H1 (cell line): ENCODE measurements around the gene PDE6B. TPM values are rescaled to one million over a fixed set of nuclear protein-coding genes. Genes with fewer than 3 reads are reported as not detected.

ENCODE experiments used
- CTCF ChIA-PET: fragments of 300-600 bp; sonication (Branson Sonifier 250); formaldehyde crosslinking; loops from one replicate; lab custom pipeline; 2021; ENCODE audit not compliant: partially characterized antibody; lab: Charles Lee
- POLR2A ChIA-PET: fragments of 300-600 bp; sonication (Branson Sonifier 250); formaldehyde crosslinking; loops from one replicate; lab custom pipeline; 2021; ENCODE audit warnings: inconsistent platforms; ENCODE audit not compliant: partially characterized antibody; lab: Charles Lee
- DNase-seq, 2 experiments: peaks; one replicate each; pipeline versions ENCODE4 v3.0.0 to v3.0.0-alpha.2; 2010 to 2022; ENCODE audit warnings: low spot score in 2 of 2, low read depth in 1 of 2, mixed read lengths in 1 of 2
- FAIRE-seq: peaks from 2 replicates; lab custom pipeline; 2011; peaks lifted over from hg19 to GRCh38; lab: Jason Lieb, UNC
- H2AFZ ChIP-seq: 2 replicates; pipeline ENCODE4 v1.8.1; 2012; ENCODE audit warnings: low read length, inconsistent platforms
- H2AK5ac ChIP-seq: 2 replicates; pipeline ENCODE4 v1.6.1; 2013; ENCODE audit warnings: low read depth, low read length
- H2BK120ac ChIP-seq: replicated peaks from 2 replicates; pipeline ENCODE3; 2013; ENCODE audit warnings: low read depth, low read length, inconsistent platforms
- H2BK12ac ChIP-seq: 2 replicates; pipeline ENCODE4 v1.6.1; 2013; ENCODE audit warnings: low read depth, low read length
- H2BK15ac ChIP-seq: 2 replicates; pipeline ENCODE4 v1.6.1; 2013; ENCODE audit warnings: low read length
- H2BK20ac ChIP-seq: 2 replicates; pipeline ENCODE4 v1.6.1; 2013; ENCODE audit warnings: low read length
- H2BK5ac ChIP-seq: 2 replicates; pipeline ENCODE4 v1.6.1; 2013; ENCODE audit warnings: low read depth, low read length
- H3K14ac ChIP-seq: 2 replicates; pipeline ENCODE4 v1.6.1; 2013; ENCODE audit warnings: inconsistent platforms; ENCODE audit not compliant: insufficient read length
- H3K18ac ChIP-seq: 2 replicates; pipeline ENCODE4 v1.6.1; 2013; ENCODE audit warnings: low read length; ENCODE audit errors: extremely low read depth
- H3K23ac ChIP-seq: 2 replicates; pipeline ENCODE4 v1.6.1; 2013; ENCODE audit warnings: inconsistent platforms; ENCODE audit not compliant: insufficient read length
- H3K23me2 ChIP-seq: 2 replicates; pipeline ENCODE4 v1.6.1; 2013; ENCODE audit warnings: low read depth, low read length
- H3K27ac ChIP-seq: 2 replicates; pipeline ENCODE4 v1.6.1; 2011; ENCODE audit warnings: low read depth, low read length, inconsistent platforms
- H3K27me3 ChIP-seq, 4 experiments: replicated peaks in 1 of 4; 1 replicate in 1 of 4; 2 replicates in 3 of 4; pipeline versions ENCODE4 v1.6.1 to v1.8.1; 2011 to 2013; ENCODE audit warnings: low read length in 3 of 4, mild to moderate bottlenecking in 3 of 4, inconsistent platforms in 2 of 4, mixed read lengths in 2 of 4, moderate library complexity in 1 of 4; ENCODE audit not compliant: control insufficient read depth in 3 of 4, insufficient read depth in 3 of 4; ENCODE audit errors: extremely low read depth in 1 of 4
- H3K36me3 ChIP-seq, 4 experiments: 2 replicates each; pipeline versions ENCODE4 v1.6.1 to v1.8.1; 2011 to 2013; ENCODE audit warnings: mild to moderate bottlenecking in 4 of 4, low read length in 3 of 4, moderate library complexity in 2 of 4, control low read depth in 1 of 4, inconsistent platforms in 1 of 4; ENCODE audit not compliant: insufficient read depth in 4 of 4, control insufficient read depth in 2 of 4
- H3K4ac ChIP-seq: replicated peaks from 2 replicates; pipeline ENCODE3; 2013; ENCODE audit warnings: low read length, low read depth, mixed read lengths, inconsistent platforms; ENCODE audit not compliant: insufficient read length
- H3K4me1 ChIP-seq, 4 experiments: replicated peaks in 1 of 4; 1 replicate in 1 of 4; 2 replicates in 3 of 4; pipeline versions ENCODE4 v1.6.1 to v1.8.1; 2011 to 2013; ENCODE audit warnings: low read length in 3 of 4, inconsistent platforms in 2 of 4, mixed read lengths in 1 of 4; ENCODE audit not compliant: insufficient read depth in 4 of 4, control insufficient read depth in 3 of 4
- H3K4me2 ChIP-seq, 2 experiments: 2 replicates each; pipeline versions ENCODE4 v1.6.1 to v1.8.1; 2011 to 2013; ENCODE audit warnings: low read depth in 2 of 2, low read length in 2 of 2, control low read depth in 1 of 2, inconsistent platforms in 1 of 2, mild to moderate bottlenecking in 1 of 2; ENCODE audit not compliant: insufficient read depth in 1 of 2
- H3K4me3 ChIP-seq, 4 experiments: fragments of 200-600, 300-600 bp in 1 of 4; sonication (generic), shearing (Covaris generic), sonication (Bioruptor Twin) in 1 of 4; 2 replicates each; pipeline versions ENCODE4 v1.5.1 to v1.8.1; 2011 to 2016; ENCODE audit warnings: low read length in 4 of 4, low read depth in 3 of 4, control low read depth in 2 of 4, inconsistent platforms in 2 of 4, mild to moderate bottlenecking in 2 of 4, mixed read lengths in 1 of 4, moderate library complexity in 1 of 4; ENCODE audit not compliant: insufficient read depth in 2 of 4; ENCODE audit errors: extremely low read depth in 1 of 4
- H3K56ac ChIP-seq: replicated peaks from 2 replicates; pipeline ENCODE3; 2013; ENCODE audit warnings: low read depth, mild to moderate bottlenecking, mixed read lengths, low read length, inconsistent platforms; ENCODE audit not compliant: insufficient read length
- H3K79me1 ChIP-seq: 2 replicates; pipeline ENCODE4 v1.6.1; 2013; ENCODE audit warnings: low read depth, low read length, control low read depth
- H3K79me2 ChIP-seq, 2 experiments: 2 replicates each; pipeline versions ENCODE4 v1.6.1 to v1.8.1; 2012 to 2013; ENCODE audit warnings: low read length in 2 of 2, mild to moderate bottlenecking in 2 of 2, inconsistent platforms in 1 of 2; ENCODE audit not compliant: insufficient read depth in 2 of 2, control insufficient read depth in 1 of 2
- H3K9ac ChIP-seq, 4 experiments: replicated peaks in 1 of 4; 1 replicate in 1 of 4; 2 replicates in 3 of 4; pipeline versions ENCODE4 v1.6.1 to v1.8.1; 2011 to 2013; ENCODE audit warnings: low read depth in 3 of 4, low read length in 3 of 4, control low read depth in 2 of 4, mild to moderate bottlenecking in 2 of 4, moderate library complexity in 2 of 4, inconsistent platforms in 1 of 4; ENCODE audit errors: extremely low read depth in 1 of 4
- H3K9me3 ChIP-seq, 2 experiments: 2 replicates each; pipeline versions ENCODE4 v1.6.1 to v1.8.1; 2012 to 2013; ENCODE audit warnings: mild to moderate bottlenecking in 2 of 2, moderate library complexity in 2 of 2, control low read depth in 1 of 2, inconsistent platforms in 1 of 2, low read depth in 1 of 2, low read length in 1 of 2, mixed read lengths in 1 of 2; ENCODE audit not compliant: insufficient read depth in 2 of 2
- H4K20me1 ChIP-seq, 2 experiments: replicated peaks in 1 of 2; 2 replicates each; pipeline versions ENCODE3 to v1.8.1; 2011 to 2013; ENCODE audit warnings: inconsistent platforms in 2 of 2, low read length in 2 of 2, mild to moderate bottlenecking in 1 of 2; ENCODE audit not compliant: insufficient read depth in 2 of 2, control insufficient read depth in 1 of 2
- H4K5ac ChIP-seq: 2 replicates; pipeline ENCODE4 v1.6.1; 2013; ENCODE audit warnings: low read length, low read depth, mixed read lengths, inconsistent platforms; ENCODE audit not compliant: insufficient read length
- H4K8ac ChIP-seq: 2 replicates; pipeline ENCODE4 v1.8.0; 2013; ENCODE audit warnings: mild to moderate bottlenecking, moderate library complexity, low read length, inconsistent platforms; ENCODE audit not compliant: insufficient read depth; ENCODE audit errors: extremely low read depth
- H4K91ac ChIP-seq: replicated peaks from 2 replicates; pipeline ENCODE3; 2013; ENCODE audit warnings: low read length, mixed read lengths, inconsistent platforms; ENCODE audit not compliant: insufficient read length
- CHD2 ChIP-seq: IDR thresholded peaks from 2 replicates; pipeline ENCODE4 v1.6.1; 2012; ENCODE audit warnings: low read length, improper control_type of control experiment
- HDAC6 ChIP-seq: IDR thresholded peaks from one replicate; pipeline ENCODE4 v1.7.1; 2012; ENCODE audit warnings: low read depth, mild to moderate bottlenecking, inconsistent platforms, low read length, moderate library complexity
- MAFK ChIP-seq: IDR thresholded peaks from 2 replicates; pipeline ENCODE4 v1.6.1; 2012; ENCODE audit warnings: low read depth, mild to moderate bottlenecking, improper control_type of control experiment, low read length
- RXRA ChIP-seq: IDR thresholded peaks from 2 replicates; pipeline ENCODE4 v1.6.1; 2011; ENCODE audit warnings: low read depth, mild to moderate bottlenecking, low read length, moderate library complexity; ENCODE audit not compliant: insufficient read depth
- SAP30 ChIP-seq: fragments of 300-600 bp; sonication (generic); IDR thresholded peaks from 2 replicates; pipeline ENCODE4 v1.7.1; 2012; ENCODE audit warnings: low read length, moderate library complexity, mild to moderate bottlenecking, inconsistent platforms; ENCODE audit not compliant: insufficient read depth, insufficient replicate concordance
- SP2 ChIP-seq: IDR thresholded peaks from 2 replicates; pipeline ENCODE4 v1.6.1; 2012; ENCODE audit warnings: mild to moderate bottlenecking, low read length, inconsistent platforms
- YY1 ChIP-seq: IDR thresholded peaks from 2 replicates; pipeline ENCODE4 v1.6.1; 2011; ENCODE audit warnings: low read depth, mild to moderate bottlenecking, low read length
- ZNF274 ChIP-seq: IDR thresholded peaks from 2 replicates; pipeline ENCODE4 v1.7.0; 2012; ENCODE audit warnings: low read length, borderline replicate concordance; ENCODE audit errors: extremely low read depth
- whole genome bisulfite sequencing, 2 experiments: shearing (Covaris generic) in 1 of 2; methylation state at CpG; one replicate each; pipeline versions ENCODE4 v1.1.6 to v1.1.7; 2013 to 2015; ENCODE audit warnings: low lambda C conversion rate in 2 of 2, mixed read lengths in 2 of 2, inconsistent platforms in 1 of 2, low coverage in 1 of 2, missing lambda C conversion rate in 1 of 2; ENCODE audit not compliant: insufficient replicate concordance in 2 of 2, insufficient coverage in 1 of 2, insufficient read length in 1 of 2; ENCODE audit errors: extremely low coverage in 1 of 2, missing lambda C conversion rate in 1 of 2; 5-methylcytosine and 5-hydroxymethylcytosine counted together
- polyA plus RNA-seq, 7 experiments: library from polyadenylated mRNA; depleted of rRNA in 3 of 7; stranded (reverse) in 5 of 7; unstranded in 2 of 7; fragments of >200 nt in 5 of 7; fragments of 200-250 nt in 2 of 7; gene quantifications; 1 replicate in 5 of 7; 2 replicates in 1 of 7; 4 replicates in 1 of 7; pipeline versions ENCODE4 v1.2.1 to v1.2.3, GENCODE V29; 2011 to 2013; ENCODE audit warnings: missing spikeins in 2 of 7, mixed read lengths in 2 of 7
- total RNA-seq: library from RNA; stranded (reverse); fragmentation: NEBNext Ultra II Directional; extraction: Animal tissue kit (Norgen Biotek cat#: 25700); gene quantifications from 2 replicates; pipeline ENCODE4 v1.2.1, GENCODE V29; 2021

Gene PDE6B
- total and polyA plus RNA-seq, 2 of the 8 experiments (the other 6 are each of a cell fraction or from before 2014, with no cell fraction given): 4.1 to 8.4 TPM

- peaks cover 0 to 11% (median 0%) of the 10 kb centered on the region in 4 experiments; a peak in 2 of 7 replicates for H3K27me3 ChIP-seq
- POLR2A ChIA-PET: interaction anchor here (0.6 to 1.5 kb wide), 6 partner anchors 8 to 395 kb away, joined by 3 to 7 read pairs (median 3); no protein-coding TSS in a partner anchor
- no peaks in the 10 kb centered on the region for H3K9me3 ChIP-seq
- H3K4me1 ChIP-seq: no peaks in the 10 kb centered on the region
- H2AK5ac ChIP-seq: no peak overlapping the region
- H3K27ac ChIP-seq: no peak overlapping the region
- 89% methylated on average over 12 of the region's 23 CpGs; no CpG with 5 or more reads in 1 of the 2 experiments for WGBS, 2 experiments
- H3K56ac ChIP-seq: no peak overlapping the region
- no peaks in the 10 kb centered on the region for H3K79me2 ChIP-seq
- CTCF ChIA-PET: interaction anchor here (0.6 to 0.7 kb wide), 3 partner anchors 8 to 68 kb away, joined by 3 read pairs; no protein-coding TSS in a partner anchor
- H3K23me2 ChIP-seq: peaks cover 4% of the 10 kb centered on the region; the same call in 1 of the 2 replicates
- H3K4me2 ChIP-seq: no peak overlapping the region
- no peak overlapping the region for H4K91ac ChIP-seq
- no peak overlapping the region for H3K9ac ChIP-seq
- DNase-seq (no peak), FAIRE-seq (no peak)
- no peak overlapping the region for H2BK15ac ChIP-seq
- no peak overlapping the region for H3K4me3 ChIP-seq
- H2AFZ ChIP-seq: no peak overlapping the region
- no peak overlapping the region for H4K5ac ChIP-seq
- H3K18ac ChIP-seq: no peak overlapping the region
- no peak overlapping the region for H2BK12ac ChIP-seq
- no peak overlapping the region for H4K8ac ChIP-seq
- H2BK120ac ChIP-seq: no peak overlapping the region
- no peak overlapping the region for H2BK20ac ChIP-seq
- no peaks in the 10 kb centered on the region for H3K79me1 ChIP-seq
- H3K23ac ChIP-seq: no peak overlapping the region
- no peaks in the 10 kb centered on the region; a peak in 1 of 8 replicates for H3K36me3 ChIP-seq
- H2BK5ac ChIP-seq: no peak overlapping the region
- no peak overlapping the region for H3K4ac ChIP-seq
- peaks cover 0 to 20% of the 10 kb centered on the region in 2 experiments for H4K20me1 ChIP-seq
- H3K14ac ChIP-seq: no peak overlapping the region
- TF ChIP-seq ZNF274 (no peak), YY1 (no peak), RXRA (peak; percentile 98), SAP30 (no peak), MAFK (no peak), CHD2 (no peak), HDAC6 (no peak), SP2 (no peak)
Measured at GRCh38 chr4:657338-657833, 32.0 kb downstream of the PDE6B start.
